ENCODE data around the gene C1QB.
"Not testable (repeated sequence)": the region's sequence is repeated elsewhere in the genome, so short reads cannot be mapped to it uniquely, and the experiment has no call there.

The C1QB gene

DNA sequence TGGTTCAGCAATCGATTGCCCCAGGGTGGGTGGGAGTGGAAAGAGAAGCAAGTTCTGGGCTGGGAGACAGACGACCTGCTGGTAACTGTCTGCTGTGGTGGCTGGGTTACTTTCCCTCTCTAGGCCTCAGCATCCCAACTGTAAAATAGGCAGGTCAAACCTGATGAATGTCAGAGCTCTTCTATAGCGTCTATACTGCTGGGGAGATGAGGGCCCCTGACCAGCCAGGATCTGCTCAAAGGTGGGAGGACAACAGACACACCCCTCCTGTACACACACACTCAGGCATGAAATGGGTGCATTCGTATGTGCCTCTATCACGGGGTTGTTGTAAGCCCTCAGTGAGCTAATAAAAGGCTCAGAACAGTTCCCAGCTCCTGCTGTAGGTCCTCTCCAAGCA is 44.9 kb downstream of the C1QB start:
- TF ChIP-seq, protein P1, sequence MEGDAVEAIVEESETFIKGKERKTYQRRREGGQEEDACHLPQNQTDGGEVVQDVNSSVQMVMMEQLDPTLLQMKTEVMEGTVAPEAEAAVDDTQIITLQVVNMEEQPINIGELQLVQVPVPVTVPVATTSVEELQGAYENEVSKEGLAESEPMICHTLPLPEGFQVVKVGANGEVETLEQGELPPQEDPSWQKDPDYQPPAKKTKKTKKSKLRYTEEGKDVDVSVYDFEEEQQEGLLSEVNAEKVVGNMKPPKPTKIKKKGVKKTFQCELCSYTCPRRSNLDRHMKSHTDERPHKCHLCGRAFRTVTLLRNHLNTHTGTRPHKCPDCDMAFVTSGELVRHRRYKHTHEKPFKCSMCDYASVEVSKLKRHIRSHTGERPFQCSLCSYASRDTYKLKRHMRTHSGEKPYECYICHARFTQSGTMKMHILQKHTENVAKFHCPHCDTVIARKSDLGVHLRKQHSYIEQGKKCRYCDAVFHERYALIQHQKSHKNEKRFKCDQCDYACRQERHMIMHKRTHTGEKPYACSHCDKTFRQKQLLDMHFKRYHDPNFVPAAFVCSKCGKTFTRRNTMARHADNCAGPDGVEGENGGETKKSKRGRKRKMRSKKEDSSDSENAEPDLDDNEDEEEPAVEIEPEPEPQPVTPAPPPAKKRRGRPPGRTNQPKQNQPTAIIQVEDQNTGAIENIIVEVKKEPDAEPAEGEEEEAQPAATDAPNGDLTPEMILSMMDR (IDR thresholded peaks at IDR 0.05; ENCODE audit: control insufficient read depth, insufficient read depth, low read depth, low read length, missing control alignments) = no peak
- no peak overlapping the region for H3K4me3 ChIP-seq (ENCODE audit: control insufficient read depth, low read depth, low read length)
- DNase-seq (ENCODE audit: low read depth) = no peak

GRCh38 chr1:22699681-22700520 is 46.9 kb downstream of the C1QB start:
- no peak for DNase-seq (ENCODE audit: low read depth)
- TF ChIP-seq, protein P1 (IDR thresholded peaks at IDR 0.05; ENCODE audit: control insufficient read depth, insufficient read depth, low read depth, low read length, missing control alignments) = no peak
- H3K4me3 ChIP-seq (ENCODE audit: control insufficient read depth, low read depth, low read length) = no peak overlapping the region

DNA sequence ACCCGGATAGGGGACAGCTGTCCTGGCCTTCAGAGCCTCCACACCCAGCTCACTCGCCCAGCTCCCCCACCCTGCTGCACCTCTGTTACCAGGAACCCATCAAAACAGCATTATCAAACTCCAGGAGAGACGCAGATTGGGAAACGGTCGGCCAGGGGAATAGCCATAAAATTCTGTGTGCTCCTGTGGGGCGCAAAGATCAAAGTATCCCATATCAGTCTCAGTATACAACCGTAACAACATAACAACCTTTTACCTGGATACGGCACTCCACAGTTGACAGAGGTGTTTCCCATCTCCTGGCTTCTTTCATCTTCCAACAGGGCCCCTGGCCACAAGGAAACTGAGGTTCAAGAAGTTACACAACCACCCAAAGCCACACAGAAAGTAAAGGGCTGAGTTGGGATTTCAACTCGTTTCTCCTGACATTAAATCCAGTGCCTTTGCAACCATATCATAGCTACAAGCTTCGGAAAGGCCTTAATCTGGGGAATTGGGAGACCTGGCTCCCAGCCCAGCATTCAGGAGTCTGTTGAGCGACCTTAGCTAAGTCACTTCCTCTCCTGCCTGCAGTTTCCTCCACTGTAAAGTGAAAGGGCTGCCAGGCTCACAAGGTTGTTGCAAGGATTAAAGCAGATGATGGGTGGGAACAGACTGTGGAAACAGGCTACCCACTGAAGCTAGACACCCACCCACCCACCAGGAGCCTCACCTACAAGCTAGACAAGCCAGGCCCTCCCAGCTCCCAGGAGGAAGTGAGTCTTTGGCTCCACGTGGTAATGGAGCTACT is 49.5 kb downstream of the C1QB start:
- H3K4me3 ChIP-seq (ENCODE audit: control insufficient read depth, low read depth, low read length) = no peak overlapping the region
- DNase-seq (ENCODE audit: low read depth) = no peak
- TF ChIP-seq, protein P1 (IDR thresholded peaks at IDR 0.05; ENCODE audit: control insufficient read depth, insufficient read depth, low read depth, low read length, missing control alignments) = no peak

GRCh38 chr1:22704440-22705067 is 51.5 kb downstream of the C1QB start:
- no peak overlapping the region for H3K4me3 ChIP-seq (ENCODE audit: control insufficient read depth, low read depth, low read length)
- peak; percentile 46 for DNase-seq (ENCODE audit: low read depth)
- TF ChIP-seq, protein P1 (IDR thresholded peaks at IDR 0.05; ENCODE audit: control insufficient read depth, insufficient read depth, low read depth, low read length, missing control alignments) = peak; percentile 87

- no peak overlapping the region for H3K4me3 ChIP-seq (ENCODE audit: control insufficient read depth, low read depth, low read length)
- DNase-seq (ENCODE audit: low read depth) = no peak
- TF ChIP-seq, protein P1 (IDR thresholded peaks at IDR 0.05; ENCODE audit: control insufficient read depth, insufficient read depth, low read depth, low read length, missing control alignments) = no peak
These were observed 52.5 kb downstream of the C1QB start for GRCh38 chr1:22705586-22705985.

GRCh38 chr1:22706100-22706499 is 53.1 kb downstream of the C1QB start:
- DNase-seq (ENCODE audit: low read depth); H3K4me3 ChIP-seq (ENCODE audit: control insufficient read depth, low read depth, low read length): not testable (repeated sequence)
